H1 (cell line): ENCODE results near the gene MBNL3. TPM values are rescaled to one million over a fixed set of nuclear protein-coding genes. Genes with fewer than 3 reads are reported as not detected.

Experiments used
- CTCF ChIA-PET: fragments of 300-600 bp; sonication (Branson Sonifier 250); formaldehyde crosslinking; loops from one replicate; lab custom pipeline; 2021; ENCODE audit not compliant: partially characterized antibody; lab: Charles Lee
- POLR2A ChIA-PET: fragments of 300-600 bp; sonication (Branson Sonifier 250); formaldehyde crosslinking; loops from one replicate; lab custom pipeline; 2021; ENCODE audit warnings: inconsistent platforms; ENCODE audit not compliant: partially characterized antibody; lab: Charles Lee
- DNase-seq, 2 experiments: peaks; one replicate each; pipeline versions ENCODE4 v3.0.0 to v3.0.0-alpha.2; 2010 to 2022; ENCODE audit warnings: low spot score in 2 of 2, low read depth in 1 of 2, mixed read lengths in 1 of 2
- FAIRE-seq: peaks from 2 replicates; lab custom pipeline; 2011; peaks lifted over from hg19 to GRCh38; lab: Jason Lieb, UNC
- H2AFZ ChIP-seq: 2 replicates; pipeline ENCODE4 v1.8.1; 2012; ENCODE audit warnings: low read length, inconsistent platforms
- H2AK5ac ChIP-seq: 2 replicates; pipeline ENCODE4 v1.6.1; 2013; ENCODE audit warnings: low read depth, low read length
- H2BK120ac ChIP-seq: replicated peaks from 2 replicates; pipeline ENCODE3; 2013; ENCODE audit warnings: low read depth, low read length, inconsistent platforms
- H2BK12ac ChIP-seq: 2 replicates; pipeline ENCODE4 v1.6.1; 2013; ENCODE audit warnings: low read depth, low read length
- H2BK15ac ChIP-seq: 2 replicates; pipeline ENCODE4 v1.6.1; 2013; ENCODE audit warnings: low read length
- H2BK20ac ChIP-seq: 2 replicates; pipeline ENCODE4 v1.6.1; 2013; ENCODE audit warnings: low read length
- H2BK5ac ChIP-seq: 2 replicates; pipeline ENCODE4 v1.6.1; 2013; ENCODE audit warnings: low read depth, low read length
- H3K14ac ChIP-seq: 2 replicates; pipeline ENCODE4 v1.6.1; 2013; ENCODE audit warnings: inconsistent platforms; ENCODE audit not compliant: insufficient read length
- H3K18ac ChIP-seq: 2 replicates; pipeline ENCODE4 v1.6.1; 2013; ENCODE audit warnings: low read length; ENCODE audit errors: extremely low read depth
- H3K23ac ChIP-seq: 2 replicates; pipeline ENCODE4 v1.6.1; 2013; ENCODE audit warnings: inconsistent platforms; ENCODE audit not compliant: insufficient read length
- H3K23me2 ChIP-seq: 2 replicates; pipeline ENCODE4 v1.6.1; 2013; ENCODE audit warnings: low read depth, low read length
- H3K27ac ChIP-seq: 2 replicates; pipeline ENCODE4 v1.6.1; 2011; ENCODE audit warnings: low read depth, low read length, inconsistent platforms
- H3K27me3 ChIP-seq, 4 experiments: replicated peaks in 1 of 4; 1 replicate in 1 of 4; 2 replicates in 3 of 4; pipeline versions ENCODE4 v1.6.1 to v1.8.1; 2011 to 2013; ENCODE audit warnings: low read length in 3 of 4, mild to moderate bottlenecking in 3 of 4, inconsistent platforms in 2 of 4, mixed read lengths in 2 of 4, moderate library complexity in 1 of 4; ENCODE audit not compliant: control insufficient read depth in 3 of 4, insufficient read depth in 3 of 4; ENCODE audit errors: extremely low read depth in 1 of 4
- H3K36me3 ChIP-seq, 4 experiments: 2 replicates each; pipeline versions ENCODE4 v1.6.1 to v1.8.1; 2011 to 2013; ENCODE audit warnings: mild to moderate bottlenecking in 4 of 4, low read length in 3 of 4, moderate library complexity in 2 of 4, control low read depth in 1 of 4, inconsistent platforms in 1 of 4; ENCODE audit not compliant: insufficient read depth in 4 of 4, control insufficient read depth in 2 of 4
- H3K4ac ChIP-seq: replicated peaks from 2 replicates; pipeline ENCODE3; 2013; ENCODE audit warnings: low read length, low read depth, mixed read lengths, inconsistent platforms; ENCODE audit not compliant: insufficient read length
- H3K4me1 ChIP-seq, 4 experiments: replicated peaks in 1 of 4; 1 replicate in 1 of 4; 2 replicates in 3 of 4; pipeline versions ENCODE4 v1.6.1 to v1.8.1; 2011 to 2013; ENCODE audit warnings: low read length in 3 of 4, inconsistent platforms in 2 of 4, mixed read lengths in 1 of 4; ENCODE audit not compliant: insufficient read depth in 4 of 4, control insufficient read depth in 3 of 4
- H3K4me2 ChIP-seq, 2 experiments: 2 replicates each; pipeline versions ENCODE4 v1.6.1 to v1.8.1; 2011 to 2013; ENCODE audit warnings: low read depth in 2 of 2, low read length in 2 of 2, control low read depth in 1 of 2, inconsistent platforms in 1 of 2, mild to moderate bottlenecking in 1 of 2; ENCODE audit not compliant: insufficient read depth in 1 of 2
- H3K4me3 ChIP-seq, 4 experiments: fragments of 200-600, 300-600 bp in 1 of 4; sonication (generic), shearing (Covaris generic), sonication (Bioruptor Twin) in 1 of 4; 2 replicates each; pipeline versions ENCODE4 v1.5.1 to v1.8.1; 2011 to 2016; ENCODE audit warnings: low read length in 4 of 4, low read depth in 3 of 4, control low read depth in 2 of 4, inconsistent platforms in 2 of 4, mild to moderate bottlenecking in 2 of 4, mixed read lengths in 1 of 4, moderate library complexity in 1 of 4; ENCODE audit not compliant: insufficient read depth in 2 of 4; ENCODE audit errors: extremely low read depth in 1 of 4
- H3K56ac ChIP-seq: replicated peaks from 2 replicates; pipeline ENCODE3; 2013; ENCODE audit warnings: low read depth, mild to moderate bottlenecking, mixed read lengths, low read length, inconsistent platforms; ENCODE audit not compliant: insufficient read length
- H3K79me1 ChIP-seq: 2 replicates; pipeline ENCODE4 v1.6.1; 2013; ENCODE audit warnings: low read depth, low read length, control low read depth
- H3K79me2 ChIP-seq, 2 experiments: 2 replicates each; pipeline versions ENCODE4 v1.6.1 to v1.8.1; 2012 to 2013; ENCODE audit warnings: low read length in 2 of 2, mild to moderate bottlenecking in 2 of 2, inconsistent platforms in 1 of 2; ENCODE audit not compliant: insufficient read depth in 2 of 2, control insufficient read depth in 1 of 2
- H3K9ac ChIP-seq, 4 experiments: replicated peaks in 1 of 4; 1 replicate in 1 of 4; 2 replicates in 3 of 4; pipeline versions ENCODE4 v1.6.1 to v1.8.1; 2011 to 2013; ENCODE audit warnings: low read depth in 3 of 4, low read length in 3 of 4, control low read depth in 2 of 4, mild to moderate bottlenecking in 2 of 4, moderate library complexity in 2 of 4, inconsistent platforms in 1 of 4; ENCODE audit errors: extremely low read depth in 1 of 4
- H3K9me3 ChIP-seq, 2 experiments: 2 replicates each; pipeline versions ENCODE4 v1.6.1 to v1.8.1; 2012 to 2013; ENCODE audit warnings: mild to moderate bottlenecking in 2 of 2, moderate library complexity in 2 of 2, control low read depth in 1 of 2, inconsistent platforms in 1 of 2, low read depth in 1 of 2, low read length in 1 of 2, mixed read lengths in 1 of 2; ENCODE audit not compliant: insufficient read depth in 2 of 2
- H4K20me1 ChIP-seq, 2 experiments: replicated peaks in 1 of 2; 2 replicates each; pipeline versions ENCODE3 to v1.8.1; 2011 to 2013; ENCODE audit warnings: inconsistent platforms in 2 of 2, low read length in 2 of 2, mild to moderate bottlenecking in 1 of 2; ENCODE audit not compliant: insufficient read depth in 2 of 2, control insufficient read depth in 1 of 2
- H4K5ac ChIP-seq: 2 replicates; pipeline ENCODE4 v1.6.1; 2013; ENCODE audit warnings: low read length, low read depth, mixed read lengths, inconsistent platforms; ENCODE audit not compliant: insufficient read length
- H4K8ac ChIP-seq: 2 replicates; pipeline ENCODE4 v1.8.0; 2013; ENCODE audit warnings: mild to moderate bottlenecking, moderate library complexity, low read length, inconsistent platforms; ENCODE audit not compliant: insufficient read depth; ENCODE audit errors: extremely low read depth
- H4K91ac ChIP-seq: replicated peaks from 2 replicates; pipeline ENCODE3; 2013; ENCODE audit warnings: low read length, mixed read lengths, inconsistent platforms; ENCODE audit not compliant: insufficient read length
- ASH2L ChIP-seq: fragments of 200-600, 300-600 bp; sonication (generic); IDR thresholded peaks from one replicate; pipeline ENCODE4 v1.7.1; 2017; ENCODE audit warnings: low read length
- GABPA ChIP-seq: IDR thresholded peaks from 2 replicates; pipeline ENCODE4 v1.6.1; 2011; ENCODE audit warnings: mild to moderate bottlenecking, low read length, moderate library complexity, borderline replicate concordance; ENCODE audit not compliant: insufficient read depth
- MAFK ChIP-seq: IDR thresholded peaks from 2 replicates; pipeline ENCODE4 v1.6.1; 2012; ENCODE audit warnings: low read depth, mild to moderate bottlenecking, improper control_type of control experiment, low read length
- SRF ChIP-seq: IDR thresholded peaks from 2 replicates; pipeline ENCODE4 v1.6.1; 2011; ENCODE audit warnings: mild to moderate bottlenecking, low read depth, low read length, moderate library complexity
- WGBS, 2 experiments: shearing (Covaris generic) in 1 of 2; methylation state at CpG; one replicate each; pipeline versions ENCODE4 v1.1.6 to v1.1.7; 2013 to 2015; ENCODE audit warnings: low lambda C conversion rate in 2 of 2, mixed read lengths in 2 of 2, inconsistent platforms in 1 of 2, low coverage in 1 of 2, missing lambda C conversion rate in 1 of 2; ENCODE audit not compliant: insufficient replicate concordance in 2 of 2, insufficient coverage in 1 of 2, insufficient read length in 1 of 2; ENCODE audit errors: extremely low coverage in 1 of 2, missing lambda C conversion rate in 1 of 2; 5-methylcytosine and 5-hydroxymethylcytosine counted together
- polyA plus RNA-seq, 7 experiments: library from polyadenylated mRNA; depleted of rRNA in 3 of 7; stranded (reverse) in 5 of 7; unstranded in 2 of 7; fragments of >200 nt in 5 of 7; fragments of 200-250 nt in 2 of 7; gene quantifications; 1 replicate in 5 of 7; 2 replicates in 1 of 7; 4 replicates in 1 of 7; pipeline versions ENCODE4 v1.2.1 to v1.2.3, GENCODE V29; 2011 to 2013; ENCODE audit warnings: missing spikeins in 2 of 7, mixed read lengths in 2 of 7
- total RNA-seq: library from RNA; stranded (reverse); fragmentation: NEBNext Ultra II Directional; extraction: Animal tissue kit (Norgen Biotek cat#: 25700); gene quantifications from 2 replicates; pipeline ENCODE4 v1.2.1, GENCODE V29; 2021

Gene MBNL3
- total and polyA plus RNA-seq, 2 of the 8 experiments (the other 6 are each of a cell fraction or from before 2014, with no cell fraction given): 3.5 to 4.3 TPM

- Histone ChIP-seq H3K79me1 (no peaks in the 10 kb centered on the region), H3K9me3 (no peaks in the 10 kb centered on the region), H3K9ac (no peak overlapping the region), H3K4ac (no peak overlapping the region), H2AK5ac (no peak overlapping the region), H4K5ac (no peak overlapping the region), H2BK15ac (no peak overlapping the region), H3K23me2 (no peaks in the 10 kb centered on the region), H3K4me2 (no peak overlapping the region), H2BK20ac (no peak overlapping the region), H3K14ac (no peak overlapping the region), H4K8ac (no peak overlapping the region), H3K27ac (no peak overlapping the region), H3K27me3 (no peaks in the 10 kb centered on the region), H3K79me2 (no peaks in the 10 kb centered on the region), H3K4me1 (no peaks in the 10 kb centered on the region), H3K4me3 (no peak overlapping the region), H3K56ac (no peak overlapping the region), H3K36me3 (no peaks in the 10 kb centered on the region), H3K18ac (no peak overlapping the region), H3K23ac (no peak overlapping the region), H4K91ac (no peak overlapping the region), H2BK5ac (no peak overlapping the region), H2AFZ (no peak overlapping the region), H4K20me1 (no peaks in the 10 kb centered on the region), H2BK120ac (no peak overlapping the region), H2BK12ac (no peak overlapping the region)
- DNase-seq (no peak), FAIRE-seq (no peak)
- POLR2A ChIA-PET: no interaction called here
- CTCF ChIA-PET: interaction anchor here (0.6 to 1.8 kb wide), 3 partner anchors 9 to 147 kb away, joined by 3 to 5 read pairs (median 4); no protein-coding TSS in a partner anchor
- no peak for TF ChIP-seq SRF
- no peak for TF ChIP-seq ASH2L
- no peak for TF ChIP-seq GABPA
- TF ChIP-seq MAFK: peak; percentile 34; the same call in 1 of the 2 replicates
- 96% methylated on average over 4 of the region's 5 CpGs; no CpG with 5 or more reads in 1 of the 2 experiments for WGBS, 2 experiments
These were observed 65.5 kb downstream of the MBNL3 start for GRCh38 chrX:132423323-132423722.
